HK-2 (cell line): ENCODE measurements around the gene UBE2D3.

Experiments
- DNase-seq: peaks from one replicate; pipeline ENCODE4 v3.0.0-alpha.2; 2018; ENCODE audit not compliant: unreplicated experiment

The UBE2D3 gene

DNA sequence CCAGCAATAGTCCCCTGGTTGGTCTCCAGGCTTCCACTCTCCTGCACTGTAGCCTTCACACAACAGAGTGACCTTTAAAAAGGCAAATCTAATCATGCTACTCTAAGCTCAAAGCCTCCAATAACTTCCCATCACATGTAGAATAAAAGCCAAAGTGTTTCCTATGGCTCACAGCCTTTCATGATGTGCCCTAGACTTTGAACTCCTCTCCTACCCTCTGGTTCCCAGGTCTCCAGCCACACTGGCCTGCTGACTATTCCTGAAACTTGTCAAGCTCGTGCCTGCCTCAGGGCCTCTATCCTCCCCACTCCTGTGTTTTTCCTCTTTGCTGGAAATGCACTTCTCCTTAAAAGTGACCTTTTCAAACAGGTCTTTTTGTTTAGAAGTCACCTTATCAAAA lies 69.7 kb downstream of the UBE2D3 start:
- DNase-seq, result no peak

DNA sequence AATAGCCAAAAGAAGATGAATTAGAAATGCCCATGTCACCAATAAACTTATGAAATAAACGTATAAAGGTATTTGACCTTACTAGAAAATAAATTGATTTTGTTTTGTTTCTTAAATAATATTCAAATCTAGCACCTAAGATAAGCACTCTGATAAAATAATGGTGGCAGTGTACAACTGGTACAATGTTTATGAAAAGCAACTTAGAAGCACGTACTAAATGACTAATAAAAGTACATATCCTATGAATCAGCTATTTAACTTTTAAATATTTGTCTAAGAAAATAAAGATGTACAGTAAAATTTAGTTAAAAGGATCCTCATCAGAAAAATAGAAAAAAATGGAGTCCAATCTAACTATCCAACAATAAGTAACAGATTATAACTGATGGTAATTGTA lies 73.3 kb downstream of the UBE2D3 start:
- no peak for DNase-seq

GRCh38 chr4:102751941-102752340 lies 75.4 kb downstream of the UBE2D3 start:
- no peak for DNase-seq
